Fibroblast of lung (primary cell): ENCODE results near the gene PFDN5.

Experiments
- EZH2 ChIP-seq: IDR thresholded peaks from 2 replicates; pipeline ENCODE4 v1.5.1; 2012; ENCODE audit warnings: low read length, control low read depth, mild to moderate bottlenecking; ENCODE audit errors: missing control alignments
- TF ChIP-seq, protein P1 (sequence below), 2 donors: IDR thresholded peaks in 1 of 2; conservative IDR thresholded peaks in 1 of 2; 1 replicate in 1 of 2; 2 replicates in 1 of 2; pipeline ENCODE4 v1.5.1; 2011 to 2012; ENCODE audit warnings: low read length in 2 of 2, control low read depth in 1 of 2, inconsistent platforms in 1 of 2, low read depth in 1 of 2, mild to moderate bottlenecking in 1 of 2

GRCh38 chr12:53326460-53327185, 31.3 kb downstream of the PFDN5 start:
- TF ChIP-seq, protein P1, sequence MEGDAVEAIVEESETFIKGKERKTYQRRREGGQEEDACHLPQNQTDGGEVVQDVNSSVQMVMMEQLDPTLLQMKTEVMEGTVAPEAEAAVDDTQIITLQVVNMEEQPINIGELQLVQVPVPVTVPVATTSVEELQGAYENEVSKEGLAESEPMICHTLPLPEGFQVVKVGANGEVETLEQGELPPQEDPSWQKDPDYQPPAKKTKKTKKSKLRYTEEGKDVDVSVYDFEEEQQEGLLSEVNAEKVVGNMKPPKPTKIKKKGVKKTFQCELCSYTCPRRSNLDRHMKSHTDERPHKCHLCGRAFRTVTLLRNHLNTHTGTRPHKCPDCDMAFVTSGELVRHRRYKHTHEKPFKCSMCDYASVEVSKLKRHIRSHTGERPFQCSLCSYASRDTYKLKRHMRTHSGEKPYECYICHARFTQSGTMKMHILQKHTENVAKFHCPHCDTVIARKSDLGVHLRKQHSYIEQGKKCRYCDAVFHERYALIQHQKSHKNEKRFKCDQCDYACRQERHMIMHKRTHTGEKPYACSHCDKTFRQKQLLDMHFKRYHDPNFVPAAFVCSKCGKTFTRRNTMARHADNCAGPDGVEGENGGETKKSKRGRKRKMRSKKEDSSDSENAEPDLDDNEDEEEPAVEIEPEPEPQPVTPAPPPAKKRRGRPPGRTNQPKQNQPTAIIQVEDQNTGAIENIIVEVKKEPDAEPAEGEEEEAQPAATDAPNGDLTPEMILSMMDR (conservative IDR thresholded peaks at IDR 0.05 in 1 of 2, IDR thresholded peaks at IDR 0.05 in 1 of 2; ENCODE audit: low read depth in 1 of 2, low read length in 2 of 2): no peak
- no peak for TF ChIP-seq EZH2
